Gastrocnemius medialis (tissue), 4 donors: ENCODE results near the gene AUTS2. TPM values are rescaled to one million over a fixed set of nuclear protein-coding genes. Genes with fewer than 3 reads are reported as not detected.

ENCODE experiments used
- ATAC-seq, 2 donors: fragments of 150-250 bp; one replicate each; pipeline ENCODE4 v1.9.1; 2016
- DNase-seq, 2 donors: peaks; one replicate each; pipeline ENCODE4 v3.0.0-alpha.2; 2019
- H3K27ac ChIP-seq, 4 donors: fragments of 200-600 bp; sonication (generic); 1 replicate in 1 of 4; 2 replicates in 3 of 4; pipeline ENCODE4 v1.5.1; 2016 to 2018; ENCODE audit warnings: mild to moderate bottlenecking in 2 of 4, moderate library complexity in 1 of 4
- H3K27me3 ChIP-seq, 3 donors: fragments of 200-600 bp; sonication (generic) in 2 of 3; 1 replicate in 1 of 3; 2 replicates in 2 of 3; pipeline versions ENCODE4 v1.5.1 to v1.6.0; 2016 to 2019; ENCODE audit warnings: mild to moderate bottlenecking in 1 of 3, moderate library complexity in 1 of 3
- H3K36me3 ChIP-seq, 2 donors: fragments of 200-600 bp; sonication (generic) in 1 of 2; one replicate each; pipeline ENCODE4 v1.5.1; 2017 to 2018
- H3K4me1 ChIP-seq, 2 donors: fragments of 200-600 bp; sonication (generic) in 1 of 2; one replicate each; pipeline ENCODE4 v1.5.1; 2016 to 2017; ENCODE audit warnings: mild to moderate bottlenecking in 2 of 2
- H3K4me3 ChIP-seq, 4 donors: fragments of 200-600 bp; sonication (generic) in 3 of 4; 1 replicate in 1 of 4; 2 replicates in 3 of 4; pipeline ENCODE4 v1.5.1; 2016 to 2019; ENCODE audit warnings: mild to moderate bottlenecking in 2 of 4
- H3K9me3 ChIP-seq, 3 donors: fragments of 200-600 bp; sonication (generic) in 2 of 3; 1 replicate in 1 of 3; 2 replicates in 2 of 3; pipeline ENCODE4 v1.5.1; 2016 to 2019
- CTCF ChIP-seq, 5 experiments: fragments of 450-650 bp in 3 of 5; fragments of 200-600 bp in 2 of 5; sonication (generic) in 2 of 5; IDR thresholded peaks in 4 of 5; conservative IDR thresholded peaks in 1 of 5; 1 replicate in 4 of 5; 2 replicates in 1 of 5; pipeline ENCODE4 v1.5.1; 2016 to 2019; ENCODE audit warnings: antibody characterized with exemption in 5 of 5, mild to moderate bottlenecking in 3 of 5, moderate library complexity in 3 of 5
- POLR2A ChIP-seq, 2 donors: fragments of 450-650 bp; IDR thresholded peaks; one replicate each; pipeline ENCODE4 v1.6.1; 2017; ENCODE audit warnings: antibody characterized with exemption in 2 of 2, mild to moderate bottlenecking in 2 of 2, moderate library complexity in 2 of 2
- in situ Hi-C, 4 donors: fragments of 200-750 bp; cut with MboI; loops; one replicate each; pipeline versions ENCODE4 v1.15.0 to v1.8.0; 2017; ENCODE audit warnings: low sequenced_read_pairs in 4 of 4
- intact Hi-C: fragments of 100-400 bp; cut with DNase I; formaldehyde crosslinking; loops from one replicate; pipeline ENCODE4 v1.15.1; 2023; ENCODE audit warnings: low total_unique reads
- total RNA-seq, 4 donors: library from RNA; depleted of rRNA; stranded (reverse); fragments of >200 nt; gene quantifications; one replicate each; pipeline versions ENCODE4 v1.1.0 to v1.2.3, GENCODE V29; 2016

Gene AUTS2
- total RNA-seq, 4 donors from 2014 or later = 2.5 to 16.2 (median 8.5) TPM

- H3K27me3 ChIP-seq = no peaks in the 10 kb centered on the region
- H3K36me3 ChIP-seq = no peaks in the 10 kb centered on the region
- TF ChIP-seq POLR2A (IDR thresholded peaks at IDR 0.05) (no peak), CTCF (IDR thresholded peaks at IDR 0.05 in 4 of 5, conservative IDR thresholded peaks at IDR 0.05 in 1 of 5) (no peak)
- DNase-seq = no peak
- intact Hi-C loops (no loop called here), in situ Hi-C loops (no loop called here)
- no peak overlapping the region for H3K4me3 ChIP-seq
- H3K9me3 ChIP-seq = no peaks in the 10 kb centered on the region
- no peaks in the 10 kb centered on the region for H3K4me1 ChIP-seq
- no peak for ATAC-seq
- H3K27ac ChIP-seq = no peak overlapping the region
Measured at GRCh38 chr7:70631718-70632117, 1033.4 kb downstream of the AUTS2 start.

- intact Hi-C loops = no loop called here
- Histone ChIP-seq H3K27ac (no peak overlapping the region), H3K36me3 (no peaks in the 10 kb centered on the region), H3K4me1 (no peaks in the 10 kb centered on the region), H3K4me3 (no peak overlapping the region), H3K9me3 (no peaks in the 10 kb centered on the region), H3K27me3 (no peaks in the 10 kb centered on the region)
- TF ChIP-seq POLR2A (IDR thresholded peaks at IDR 0.05) = no peak
- no peak for TF ChIP-seq CTCF (IDR thresholded peaks at IDR 0.05 in 4 of 5, conservative IDR thresholded peaks at IDR 0.05 in 1 of 5)
- in situ Hi-C loops = no loop called here
- ATAC-seq = no peak
- no peak for DNase-seq
Measured at GRCh38 chr7:70632400-70632799, 1034.1 kb downstream of the AUTS2 start.

- Histone ChIP-seq H3K4me3 (no peak overlapping the region), H3K27me3 (no peaks in the 10 kb centered on the region), H3K27ac (no peak overlapping the region), H3K4me1 (no peaks in the 10 kb centered on the region), H3K9me3 (no peaks in the 10 kb centered on the region), H3K36me3 (no peaks in the 10 kb centered on the region)
- in situ Hi-C loops (no loop called here), intact Hi-C loops (no loop called here)
- no peak for TF ChIP-seq CTCF (IDR thresholded peaks at IDR 0.05 in 4 of 5, conservative IDR thresholded peaks at IDR 0.05 in 1 of 5)
- no peak for TF ChIP-seq POLR2A (IDR thresholded peaks at IDR 0.05)
- ATAC-seq (no peak), DNase-seq (no peak)
Measured at GRCh38 chr7:70634071-70634470, 1035.8 kb downstream of the AUTS2 start.

- in situ Hi-C loops = no loop called here
Measured at GRCh38 chr7:70634610-70635068, 1036.4 kb downstream of the AUTS2 start.

More at GRCh38 chr7:70634610-70635068, 1036.4 kb downstream of the AUTS2 start:
- ATAC-seq = no peak
- no peak for DNase-seq
- no peak overlapping the region for H3K4me3 ChIP-seq
- TF ChIP-seq POLR2A (IDR thresholded peaks at IDR 0.05) (no peak), CTCF (IDR thresholded peaks at IDR 0.05 in 4 of 5, conservative IDR thresholded peaks at IDR 0.05 in 1 of 5) (no peak)
- H3K27me3 ChIP-seq = no peaks in the 10 kb centered on the region
- H3K27ac ChIP-seq = no peak overlapping the region
- no peaks in the 10 kb centered on the region for H3K36me3 ChIP-seq
- no peaks in the 10 kb centered on the region for H3K4me1 ChIP-seq
- intact Hi-C loops = no loop called here
- H3K9me3 ChIP-seq = no peaks in the 10 kb centered on the region
